Measurements from ENCODE around the gene CNOT4. TPM values are rescaled to one million over a fixed set of nuclear protein-coding genes. Genes with fewer than 3 reads are reported as not detected.

Gene CNOT4
- total and polyA plus RNA-seq, 2 of the 8 experiments (the other 6 are each of a cell fraction or from before 2014, with no cell fraction given) = 10.9 to 25.8 TPM

DNA sequence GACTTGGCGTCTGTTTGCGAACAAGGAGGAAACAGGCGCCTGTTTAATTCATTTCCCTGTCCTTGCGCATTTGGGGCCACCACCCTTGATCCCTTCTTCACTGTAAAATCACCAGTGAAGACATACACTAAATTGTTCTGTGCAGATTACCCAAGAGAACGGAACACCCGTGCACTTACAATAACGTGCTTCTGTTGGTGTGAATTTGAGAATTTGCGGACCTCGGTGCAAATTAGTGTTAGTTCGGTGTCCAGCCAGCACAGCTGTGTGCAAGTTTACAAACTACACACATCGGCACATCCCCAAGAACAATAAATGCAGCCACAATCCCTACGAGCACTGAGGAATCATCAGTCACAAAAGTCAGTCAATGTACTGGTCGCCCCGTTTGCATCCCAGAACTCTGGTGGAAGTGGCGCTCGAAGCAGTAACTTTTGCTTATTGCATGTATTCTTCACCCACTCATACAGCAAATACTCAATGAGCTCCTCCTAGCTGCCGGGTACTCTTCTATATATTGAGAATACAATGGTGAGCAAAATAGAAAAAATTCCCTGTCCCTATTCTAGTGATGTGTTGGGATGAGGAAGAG is 786 bp upstream of the CNOT4 start:
- Histone ChIP-seq H3K4me2 (ENCODE audit: insufficient read depth in 1 of 2, low read depth in 2 of 2, low read length in 2 of 2) (peak overlapping the region; percentile 92 to 99), H3K4ac (replicated peaks; ENCODE audit: insufficient read length, low read depth, low read length) (peak overlapping the region; percentile 63), H3K79me1 (ENCODE audit: low read depth, low read length) (0 out of 2 replicates have a peak, but pooled peaks cover 2% of the 10 kb centered on the region), H4K5ac (ENCODE audit: insufficient read length, low read depth, low read length) (no peak overlapping the region), H3K23me2 (ENCODE audit: low read depth, low read length) (peaks cover 8% of the 10 kb centered on the region), H4K8ac (ENCODE audit: extremely low read depth, insufficient read depth, low read length) (no peak overlapping the region; the same call in 1 of the 2 replicates), H3K9me3 (ENCODE audit: insufficient read depth in 2 of 2, low read depth in 1 of 2, low read length in 1 of 2) (no peaks in the 10 kb centered on the region), H3K4me3 (ENCODE audit: extremely low read depth in 1 of 4, insufficient read depth in 2 of 4, low read depth in 3 of 4, low read length in 4 of 4) (peak overlapping the region; percentile 77 to 96 (median 92)), H2AK5ac (ENCODE audit: low read depth, low read length) (no peak overlapping the region), H2BK12ac (ENCODE audit: low read depth, low read length) (0 out of 2 replicates have a peak overlapping the region, but pooled peaks have one; percentile 94), H3K56ac (replicated peaks; ENCODE audit: insufficient read length, low read depth, low read length) (no peak overlapping the region), H3K18ac (ENCODE audit: extremely low read depth, low read length) (peak overlapping the region; percentile 52; the same call in 1 of the 2 replicates), H2BK20ac (ENCODE audit: low read length) (no peak overlapping the region), H3K27me3 (replicated peaks in 1 of 4; ENCODE audit: control insufficient read depth in 3 of 4, extremely low read depth in 1 of 4, insufficient read depth in 3 of 4, low read length in 3 of 4) (no peaks in the 10 kb centered on the region), H2BK120ac (replicated peaks; ENCODE audit: low read depth, low read length) (peak overlapping the region; percentile 18), H3K27ac (ENCODE audit: low read depth, low read length) (peak overlapping the region; percentile 9; the same call in 1 of the 2 replicates), H4K20me1 (replicated peaks in 1 of 2; ENCODE audit: control insufficient read depth in 1 of 2, insufficient read depth in 2 of 2, low read length in 2 of 2) (peaks cover 2 to 3% of the 10 kb centered on the region in 2 experiments), H4K91ac (replicated peaks; ENCODE audit: insufficient read length, low read length) (peak overlapping the region; percentile 78), H2AFZ (ENCODE audit: low read length) (peak overlapping the region; percentile 99), H3K36me3 (ENCODE audit: control insufficient read depth in 2 of 4, insufficient read depth in 4 of 4, low read length in 3 of 4) (no peaks in the 10 kb centered on the region), H2BK5ac (ENCODE audit: low read depth, low read length) (peak overlapping the region; percentile 98), H3K23ac (ENCODE audit: insufficient read length) (no peak overlapping the region), H3K9ac (replicated peaks in 1 of 4; ENCODE audit: extremely low read depth in 1 of 4, low read depth in 3 of 4, low read length in 3 of 4) (peak overlapping the region; percentile 61 to 95 (median 71)), H3K14ac (ENCODE audit: insufficient read length) (no peak overlapping the region), H2BK15ac (ENCODE audit: low read length) (peak overlapping the region; percentile 94), H3K4me1 (replicated peaks in 1 of 4; ENCODE audit: control insufficient read depth in 3 of 4, insufficient read depth in 4 of 4, low read length in 3 of 4) (peaks cover 0 to 2% (median 0%) of the 10 kb centered on the region in 4 experiments; a peak in 1 of 7 replicates), H3K79me2 (ENCODE audit: control insufficient read depth in 1 of 2, insufficient read depth in 2 of 2, low read length in 2 of 2) (peaks cover 5 to 37% of the 10 kb centered on the region in 2 experiments; a peak in 3 of 4 replicates)
- CTCF ChIA-PET (ENCODE audit: partially characterized antibody) = interaction anchor here (0.6 to 1.3 kb wide), 7 partner anchors 9 to 235 kb away, joined by 3 to 6 read pairs (median 4); no protein-coding TSS in a partner anchor
- FAIRE-seq (no peak), DNase-seq (ENCODE audit: low read depth in 1 of 2, low spot score in 2 of 2) (no peak)
- 18% methylated on average over 17 of the region's 17 CpGs; no CpG with 5 or more reads in 1 of the 2 experiments for WGBS, 2 experiments (ENCODE audit: extremely low coverage in 1 of 2, insufficient coverage in 1 of 2, insufficient read length in 1 of 2, insufficient replicate concordance in 2 of 2, low coverage in 1 of 2, low lambda C conversion rate in 2 of 2, missing lambda C conversion rate in 1 of 2)
- POLR2A ChIA-PET (ENCODE audit: partially characterized antibody) = interaction anchor here (2.0 kb wide), 1 partner anchor 51 kb away, joined by 9 read pairs; no protein-coding TSS in a partner anchor
- TF ChIP-seq KDM1A (IDR thresholded peaks at IDR 0.05; ENCODE audit: borderline replicate concordance, low read length) (no peak), ZNF274 (IDR thresholded peaks at IDR 0.05; ENCODE audit: borderline replicate concordance, extremely low read depth, low read length) (no peak), CHD1 (IDR thresholded peaks at IDR 0.05; ENCODE audit: low read depth, low read length) (no peak), JUN (IDR thresholded peaks at IDR 0.05; ENCODE audit: low read depth, low read length) (no peak), CTBP2 (IDR thresholded peaks at IDR 0.05; ENCODE audit: borderline replicate concordance, insufficient read depth, insufficient read length, low read length) (no peak), EP300 (IDR thresholded peaks at IDR 0.05; ENCODE audit: borderline replicate concordance in 1 of 2, low read depth in 2 of 2, low read length in 2 of 2) (no peak), SP2 (IDR thresholded peaks at IDR 0.05; ENCODE audit: low read length) (no peak), PHF8 (conservative IDR thresholded peaks at IDR 0.05; ENCODE audit: low read depth, low read length) (no peak), TAF7 (optimal IDR thresholded peaks at IDR 0.05; ENCODE audit: borderline replicate concordance, low read depth, low read length) (no peak), RBBP5 (IDR thresholded peaks at IDR 0.05; ENCODE audit: borderline replicate concordance, low read depth, low read length) (no peak), EGR1 (IDR thresholded peaks at IDR 0.05; ENCODE audit: borderline replicate concordance, low read depth, low read length) (no peak), MAX (IDR thresholded peaks at IDR 0.05) (no peak)
